HEK293T (cell line): ENCODE results near the gene SPATS2L.

Experiments used
- ARNT ChIP-seq: fragments of 450-650 bp; IDR thresholded peaks from 2 replicates; pipeline ENCODE4 v1.6.1; 2017; ENCODE audit warnings: mild to moderate bottlenecking
- FOXM1 ChIP-seq: fragments of 450-650 bp; IDR thresholded peaks from 2 replicates; pipeline ENCODE4 v1.6.1; 2017; ENCODE audit warnings: mild to moderate bottlenecking, borderline replicate concordance
- SP1 ChIP-seq: fragments of 450-650 bp; IDR thresholded peaks from 2 replicates; pipeline ENCODE4 v1.6.1; 2017

- TF ChIP-seq ARNT (no peak), FOXM1 (no peak), SP1 (no peak)
These were observed 110.4 kb downstream of the SPATS2L start for GRCh38 chr2:200416878-200417277.
